ENCODE data around the gene CDH4.

CDH4 gene

GRCh38 chr20:61817575-61817974 lies 565.5 kb downstream of the CDH4 start:
- no peak for DNase-seq

GRCh38 chr20:61818746-61819573 lies 566.9 kb downstream of the CDH4 start:
- DNase-seq, result no peak

GRCh38 chr20:61819574-61819846 lies 567.4 kb downstream of the CDH4 start:
- DNase-seq, result no peak

GRCh38 chr20:61819921-61820825 lies 568.1 kb downstream of the CDH4 start:
- no peak for DNase-seq

- no peak for DNase-seq
These were observed 569.7 kb downstream of the CDH4 start for GRCh38 chr20:61821735-61822134.

GRCh38 chr20:61822396-61822795 lies 570.3 kb downstream of the CDH4 start:
- no peak for DNase-seq

- no peak for DNase-seq
These were observed 571.2 kb downstream of the CDH4 start for GRCh38 chr20:61823242-61823641.

- no peak for DNase-seq
These were observed 576.8 kb downstream of the CDH4 start for GRCh38 chr20:61828891-61829290.

- no peak for DNase-seq
These were observed 577.5 kb downstream of the CDH4 start for GRCh38 chr20:61829526-61829925.

GRCh38 chr20:61830241-61830930 lies 578.3 kb downstream of the CDH4 start:
- DNase-seq, result no peak

- no peak for DNase-seq
These were observed 578.9 kb downstream of the CDH4 start for GRCh38 chr20:61830991-61831390.

GRCh38 chr20:61832181-61832580 lies 580.1 kb downstream of the CDH4 start:
- DNase-seq, result no peak

- DNase-seq, result no peak
These were observed 581.9 kb downstream of the CDH4 start for GRCh38 chr20:61833807-61834610.

GRCh38 chr20:61835301-61835700 lies 583.2 kb downstream of the CDH4 start:
- no peak for DNase-seq

GRCh38 chr20:61835791-61836350 lies 583.8 kb downstream of the CDH4 start:
- DNase-seq, result no peak

- DNase-seq, result no peak
These were observed 585.1 kb downstream of the CDH4 start for GRCh38 chr20:61837200-61837599.

- no peak for DNase-seq
These were observed 587.3 kb downstream of the CDH4 start for GRCh38 chr20:61839223-61839911.

- DNase-seq, result no peak
These were observed 588.1 kb downstream of the CDH4 start for GRCh38 chr20:61839912-61840778.

GRCh38 chr20:61840779-61841455 lies 588.9 kb downstream of the CDH4 start:
- no peak for DNase-seq

GRCh38 chr20:61841551-61841950 lies 589.5 kb downstream of the CDH4 start:
- DNase-seq, result no peak

All from activated CD8-positive, alpha-beta memory T cell treated with anti-CD3 and anti-CD28 coated beads for 24 hours (primary cell).